CD4-positive, alpha-beta memory T cell (primary cell): ENCODE results near the gene MITF. TPM values are rescaled to one million over a fixed set of nuclear protein-coding genes. Genes with fewer than 3 reads are reported as not detected.

ENCODE experiments used
- CTCF ChIA-PET: fragments of 350-600 bp; sonication (Branson Sonifier 250); formaldehyde crosslinking; loops from one replicate; lab custom pipeline; 2021; ENCODE audit warnings: inconsistent platforms; ENCODE audit not compliant: partially characterized antibody; lab: Charles Lee
- POLR2A ChIA-PET: fragments of 350-600 bp; sonication (Branson Sonifier 250); formaldehyde crosslinking; loops from one replicate; lab custom pipeline; 2021; ENCODE audit not compliant: partially characterized antibody; lab: Charles Lee
- DNase-seq, 5 donors: peaks; one replicate each; pipeline versions ENCODE4 v3.0.0 to v3.0.0-alpha.2; 2020 to 2022; ENCODE audit warnings: mixed read lengths in 1 of 5
- H3K27ac ChIP-seq: one replicate; pipeline ENCODE4 v1.7.0; 2013; ENCODE audit warnings: low read depth, low read length
- H3K27me3 ChIP-seq: 2 replicates; pipeline ENCODE4 v1.7.0; 2013; ENCODE audit warnings: mild to moderate bottlenecking, low read length, moderate library complexity; ENCODE audit not compliant: insufficient read depth
- H3K36me3 ChIP-seq: 2 replicates; pipeline ENCODE4 v1.7.0; 2013; ENCODE audit warnings: mild to moderate bottlenecking, low read length, moderate library complexity; ENCODE audit not compliant: insufficient read depth
- H3K4me1 ChIP-seq: 2 replicates; pipeline ENCODE4 v1.7.0; 2013; ENCODE audit warnings: mild to moderate bottlenecking, low read length, moderate library complexity; ENCODE audit not compliant: insufficient read depth
- H3K4me3 ChIP-seq, 2 donors: one replicate each; pipeline ENCODE4 v1.7.0; 2013; ENCODE audit warnings: low read length in 2 of 2, mild to moderate bottlenecking in 1 of 2
- H3K9me3 ChIP-seq, 2 donors: one replicate each; pipeline ENCODE4 v1.7.0; 2013; ENCODE audit warnings: low read length in 2 of 2, control low read depth in 1 of 2; ENCODE audit not compliant: control insufficient read depth in 1 of 2
- H3K27ac Mint-ChIP-seq, 7 donors: one replicate each; pipeline ENCODE4 v1.8.0; 2020 to 2021; ENCODE audit warnings: mixed read lengths in 7 of 7, mild to moderate bottlenecking in 6 of 7, inconsistent platforms in 3 of 7, moderate library complexity in 3 of 7
- H3K27me3 Mint-ChIP-seq, 2 donors: one replicate each; pipeline ENCODE4 v1.8.0; 2020 to 2021; ENCODE audit warnings: mixed read lengths in 2 of 2
- H3K36me3 Mint-ChIP-seq, 2 donors: one replicate each; pipeline ENCODE4 v1.8.0; 2020 to 2021; ENCODE audit warnings: mixed read lengths in 2 of 2, inconsistent platforms in 1 of 2, mild to moderate bottlenecking in 1 of 2
- H3K4me1 Mint-ChIP-seq, 4 donors: one replicate each; pipeline ENCODE4 v1.8.0; 2020 to 2021; ENCODE audit warnings: mixed read lengths in 4 of 4, mild to moderate bottlenecking in 1 of 4
- H3K4me3 Mint-ChIP-seq, 8 donors: one replicate each; pipeline ENCODE4 v1.8.0; 2020 to 2021; ENCODE audit warnings: mixed read lengths in 8 of 8, mild to moderate bottlenecking in 7 of 8, moderate library complexity in 6 of 8, inconsistent platforms in 3 of 8
- H3K9me3 Mint-ChIP-seq, 8 donors: one replicate each; pipeline ENCODE4 v1.8.0; 2020 to 2021; ENCODE audit warnings: mixed read lengths in 8 of 8, mild to moderate bottlenecking in 5 of 8, inconsistent platforms in 3 of 8, moderate library complexity in 1 of 8
- intact Hi-C: fragments of 100-400 bp; cut with micrococcal nuclease; formaldehyde crosslinking; loops from one replicate; pipeline ENCODE4 v1.15.1; 2023
- polyA plus RNA-seq, 2 donors: library from polyadenylated mRNA; unstranded; fragments of 300-500 nt; fragmentation: Illumina TruSeq; gene quantifications; one replicate each; pipeline ENCODE4 v1.2.3, GENCODE V29; 2021
- total RNA-seq, 2 experiments: library from RNA; stranded (reverse); gene quantifications; one replicate each; pipeline ENCODE4 v1.2.3, GENCODE V29; 2021

MITF gene
- total and polyA plus RNA-seq, 4 experiments from 2014 or later = 0.80 to 1.5 TPM; not detected in 2

DNA sequence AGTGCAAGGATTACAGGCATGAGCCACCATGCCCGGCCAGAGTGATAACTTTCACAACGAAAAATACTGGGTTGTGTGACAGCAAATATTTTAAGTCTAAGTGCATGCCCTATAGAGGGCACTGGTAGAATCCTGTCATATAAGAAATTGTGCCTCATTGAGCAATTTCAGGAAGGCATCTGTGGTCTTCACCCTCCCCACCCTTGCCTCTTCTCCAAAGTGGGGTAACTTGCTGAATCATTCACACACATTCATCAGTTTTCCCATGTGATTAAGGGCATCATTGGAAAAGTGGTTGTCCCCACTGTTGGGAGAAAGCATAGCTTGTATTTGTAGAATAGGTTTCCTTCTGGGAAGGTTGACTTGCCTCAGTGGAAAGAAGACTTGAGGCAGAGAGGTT, 9.2 kb downstream of the MITF start:
- H3K27me3 ChIP-seq = no peaks in the 10 kb centered on the region
- H3K27ac ChIP-seq = no peak overlapping the region
- no peaks in the 10 kb centered on the region for H3K9me3 ChIP-seq
- H3K4me1 Mint-ChIP-seq = no peaks in the 10 kb centered on the region
- H3K4me1 ChIP-seq = no peaks in the 10 kb centered on the region
- no peak overlapping the region for H3K27ac Mint-ChIP-seq
- no peaks in the 10 kb centered on the region for H3K36me3 ChIP-seq
- peaks cover 0 to 14% (median 4%) of the 10 kb centered on the region in 8 donors for H3K9me3 Mint-ChIP-seq
- no peak overlapping the region for H3K4me3 Mint-ChIP-seq
- peaks cover under 1 to 3% of the 10 kb centered on the region in 2 donors for H3K27me3 Mint-ChIP-seq
- intact Hi-C loops = no loop called here
- ChIA-PET POLR2A (no interaction called here), CTCF (no interaction called here)
- H3K36me3 Mint-ChIP-seq = no peaks in the 10 kb centered on the region
- DNase-seq = no peak
- no peak overlapping the region for H3K4me3 ChIP-seq

DNA sequence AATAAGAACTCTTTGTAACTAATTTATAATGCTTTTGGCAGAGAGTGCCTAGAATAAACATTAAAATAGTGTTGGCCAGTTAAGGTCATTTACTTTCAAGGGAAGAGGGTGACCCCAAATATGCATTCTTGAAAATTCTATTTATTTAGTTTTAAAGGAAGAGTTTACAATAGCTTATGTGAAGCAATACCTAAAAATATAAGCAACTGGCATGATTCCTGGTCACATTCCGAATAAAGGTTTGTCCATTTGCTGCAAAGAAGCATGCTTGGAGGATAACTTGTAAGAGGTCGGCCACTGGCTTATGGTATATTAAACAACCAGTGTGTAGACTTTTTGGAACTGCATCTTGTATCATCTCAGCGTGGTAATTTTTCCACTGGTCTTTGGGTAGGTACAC, 10.2 kb downstream of the MITF start:
- intact Hi-C loops = no loop called here
- H3K4me3 Mint-ChIP-seq = no peak overlapping the region
- H3K36me3 Mint-ChIP-seq = no peaks in the 10 kb centered on the region
- Histone ChIP-seq H3K36me3 (no peaks in the 10 kb centered on the region), H3K4me1 (no peaks in the 10 kb centered on the region), H3K27me3 (no peaks in the 10 kb centered on the region), H3K27ac (no peak overlapping the region), H3K9me3 (no peaks in the 10 kb centered on the region), H3K4me3 (no peak overlapping the region)
- H3K4me1 Mint-ChIP-seq = no peaks in the 10 kb centered on the region
- peaks cover 0 to 3% of the 10 kb centered on the region in 2 donors for H3K27me3 Mint-ChIP-seq
- peaks cover 0 to 14% (median 5%) of the 10 kb centered on the region in 8 donors for H3K9me3 Mint-ChIP-seq
- no peak for DNase-seq
- ChIA-PET CTCF (no interaction called here), POLR2A (no interaction called here)
- no peak overlapping the region for H3K27ac Mint-ChIP-seq

DNA sequence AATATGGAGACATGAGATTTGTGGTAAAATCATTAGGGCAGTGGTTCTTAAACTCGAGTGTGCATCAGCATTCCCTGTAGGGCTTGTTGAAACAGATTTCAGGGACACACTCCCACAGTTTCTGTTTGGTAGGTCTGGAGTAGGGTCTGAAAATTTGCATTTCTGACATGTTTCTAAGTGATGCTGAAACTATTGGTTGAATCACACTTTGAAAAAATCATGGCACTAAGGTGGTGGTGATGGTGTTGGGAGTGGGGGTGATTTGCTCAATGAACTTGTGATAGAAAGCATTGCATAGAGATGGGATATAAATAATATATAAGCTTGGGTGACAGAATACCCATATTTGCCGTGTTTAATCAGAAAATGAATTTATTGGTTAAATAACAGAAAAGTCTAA, 11.3 kb downstream of the MITF start:
- POLR2A ChIA-PET = no interaction called here
- CTCF ChIA-PET = no interaction called here
- Histone ChIP-seq H3K9me3 (no peaks in the 10 kb centered on the region), H3K36me3 (no peaks in the 10 kb centered on the region), H3K4me3 (no peak overlapping the region), H3K27ac (no peak overlapping the region), H3K4me1 (no peaks in the 10 kb centered on the region), H3K27me3 (no peaks in the 10 kb centered on the region)
- intact Hi-C loops = no loop called here
- Mint-ChIP-seq H3K36me3 (no peaks in the 10 kb centered on the region), H3K27ac (no peak overlapping the region), H3K4me3 (no peak overlapping the region), H3K4me1 (no peaks in the 10 kb centered on the region), H3K27me3 (no peaks in the 10 kb centered on the region), H3K9me3 (peaks cover 0 to 14% (median 5%) of the 10 kb centered on the region in 8 donors)
- no peak for DNase-seq

DNA sequence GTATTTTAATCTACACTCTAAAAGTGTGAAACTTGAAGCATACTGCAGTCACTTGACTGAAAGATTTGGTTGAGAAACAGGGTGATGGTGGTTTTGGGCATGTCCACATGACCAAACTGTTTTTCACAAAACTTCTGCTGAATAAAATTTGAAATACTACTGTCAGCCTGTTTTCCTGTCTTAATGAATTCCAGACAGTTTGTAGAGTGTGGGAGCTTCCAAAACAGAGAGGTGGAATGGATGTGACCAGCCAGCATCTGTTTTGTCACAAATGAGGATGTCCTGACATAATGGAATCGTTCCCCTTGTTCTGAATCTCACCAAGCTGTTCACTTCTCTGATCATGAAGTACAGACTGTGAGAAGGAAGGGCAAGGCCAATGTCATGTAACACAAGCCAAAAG, 11.8 kb downstream of the MITF start:
- H3K9me3 ChIP-seq = no peaks in the 10 kb centered on the region
- no peaks in the 10 kb centered on the region for H3K27me3 ChIP-seq
- H3K27me3 Mint-ChIP-seq = peaks cover 0 to 2% of the 10 kb centered on the region in 2 donors
- H3K36me3 ChIP-seq = no peaks in the 10 kb centered on the region
- H3K36me3 Mint-ChIP-seq = no peaks in the 10 kb centered on the region
- H3K4me1 ChIP-seq = no peaks in the 10 kb centered on the region
- DNase-seq = no peak
- POLR2A ChIA-PET = no interaction called here
- CTCF ChIA-PET = no interaction called here
- intact Hi-C loops = no loop called here
- H3K4me1 Mint-ChIP-seq = no peaks in the 10 kb centered on the region
- peaks cover 0 to 14% (median 5%) of the 10 kb centered on the region in 8 donors for H3K9me3 Mint-ChIP-seq
- H3K27ac ChIP-seq = no peak overlapping the region
- H3K4me3 ChIP-seq = no peak overlapping the region
- no peak overlapping the region for H3K27ac Mint-ChIP-seq
- H3K4me3 Mint-ChIP-seq = no peak overlapping the region

DNA sequence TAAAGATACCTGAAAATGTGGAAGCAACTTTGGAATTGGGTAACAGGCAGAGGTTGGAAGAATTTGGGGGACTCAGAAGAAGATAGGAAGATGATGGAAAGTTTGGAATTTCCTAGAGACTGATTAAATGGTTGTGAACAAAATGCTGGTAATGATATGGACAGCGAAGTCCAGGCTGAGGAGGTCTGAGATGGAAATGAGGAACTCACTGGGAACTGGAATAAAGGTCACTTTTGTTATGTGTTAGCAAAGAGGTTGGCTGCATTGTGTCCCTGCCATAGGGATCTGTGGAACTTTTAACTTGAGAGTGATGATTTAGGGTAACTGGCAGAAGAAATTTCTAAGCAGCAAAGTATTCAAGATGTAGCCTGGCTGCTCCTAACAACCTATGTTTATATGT, 13.0 kb downstream of the MITF start:
- Histone ChIP-seq H3K4me1 (no peaks in the 10 kb centered on the region), H3K27ac (no peak overlapping the region), H3K9me3 (no peaks in the 10 kb centered on the region), H3K4me3 (no peak overlapping the region), H3K27me3 (no peaks in the 10 kb centered on the region), H3K36me3 (no peaks in the 10 kb centered on the region)
- ChIA-PET POLR2A (no interaction called here), CTCF (no interaction called here)
- Mint-ChIP-seq H3K4me1 (no peaks in the 10 kb centered on the region), H3K27ac (no peak overlapping the region), H3K4me3 (no peak overlapping the region), H3K9me3 (peaks cover 0 to 14% (median 5%) of the 10 kb centered on the region in 8 donors), H3K36me3 (no peaks in the 10 kb centered on the region), H3K27me3 (peaks cover 0 to 2% of the 10 kb centered on the region in 2 donors)
- DNase-seq = no peak
- intact Hi-C loops = no loop called here

DNA sequence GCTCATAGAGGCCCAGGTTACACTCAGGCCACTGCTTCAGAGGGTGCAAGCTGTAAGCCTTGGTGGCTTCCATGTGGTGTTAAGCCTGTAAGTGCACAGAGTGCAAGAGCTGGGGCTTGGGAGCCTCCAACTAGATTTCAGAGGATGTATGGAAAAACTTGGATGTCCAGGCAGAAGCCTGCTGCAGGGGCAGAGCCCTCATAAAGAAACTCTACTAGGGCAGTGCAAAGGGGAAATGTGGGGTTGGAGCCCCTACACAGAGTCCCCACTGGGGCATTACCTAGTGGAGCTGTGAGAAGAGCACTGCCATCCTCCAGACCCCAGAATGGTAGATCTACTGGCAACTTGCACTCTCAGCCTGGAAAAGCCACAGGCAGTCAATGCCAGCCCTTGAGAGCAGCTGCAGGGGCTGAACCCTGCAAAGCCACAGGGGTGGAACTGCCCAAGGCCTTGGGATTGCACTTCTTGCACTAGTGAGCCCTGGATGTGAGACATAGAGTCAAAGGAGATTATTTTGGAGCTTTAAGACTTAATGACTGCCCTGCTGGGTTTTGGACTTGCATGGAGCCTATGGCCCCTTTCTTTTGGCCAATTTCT, 14.0 kb downstream of the MITF start:
- no peaks in the 10 kb centered on the region for H3K4me1 ChIP-seq
- no peak overlapping the region for H3K27ac Mint-ChIP-seq
- peaks cover 0 to 2% of the 10 kb centered on the region in 2 donors for H3K27me3 Mint-ChIP-seq
- intact Hi-C loops = no loop called here
- no peaks in the 10 kb centered on the region for H3K36me3 ChIP-seq
- DNase-seq = no peak
- ChIA-PET CTCF (no interaction called here), POLR2A (no interaction called here)
- peaks cover 0 to 11% (median 5%) of the 10 kb centered on the region in 8 donors for H3K9me3 Mint-ChIP-seq
- no peak overlapping the region for H3K4me3 ChIP-seq
- H3K4me3 Mint-ChIP-seq = no peak overlapping the region
- no peaks in the 10 kb centered on the region for H3K4me1 Mint-ChIP-seq
- H3K9me3 ChIP-seq = no peaks in the 10 kb centered on the region
- H3K27ac ChIP-seq = no peak overlapping the region
- no peaks in the 10 kb centered on the region for H3K27me3 ChIP-seq
- no peaks in the 10 kb centered on the region for H3K36me3 Mint-ChIP-seq

DNA sequence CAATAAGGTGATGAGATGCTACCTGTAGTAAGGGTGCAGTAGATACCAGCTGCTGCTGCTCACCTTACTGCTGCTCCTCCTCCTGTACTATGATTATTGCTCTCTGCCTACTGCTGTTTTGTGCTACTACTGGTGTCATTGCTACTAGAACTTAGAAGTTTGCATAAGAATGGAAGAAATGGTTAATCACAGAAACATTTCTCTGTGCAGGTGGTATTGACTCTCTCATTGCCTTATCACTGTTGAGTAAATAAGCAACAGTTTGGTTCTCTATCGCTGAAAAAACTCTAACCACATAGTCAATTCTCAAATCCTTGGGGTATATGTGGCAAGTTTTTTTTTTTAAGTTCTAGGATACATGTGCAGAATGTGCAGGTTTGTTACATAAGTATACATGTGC, 16.5 kb downstream of the MITF start:
- Mint-ChIP-seq H3K36me3 (no peaks in the 10 kb centered on the region), H3K27ac (no peak overlapping the region), H3K9me3 (peaks cover 0 to 8% (median 4%) of the 10 kb centered on the region in 8 donors), H3K27me3 (peaks cover 0 to 2% of the 10 kb centered on the region in 2 donors), H3K4me1 (no peaks in the 10 kb centered on the region), H3K4me3 (no peak overlapping the region)
- Histone ChIP-seq H3K27me3 (no peaks in the 10 kb centered on the region), H3K4me3 (no peak overlapping the region), H3K36me3 (no peaks in the 10 kb centered on the region), H3K4me1 (no peaks in the 10 kb centered on the region), H3K27ac (no peak overlapping the region), H3K9me3 (no peaks in the 10 kb centered on the region)
- POLR2A ChIA-PET = no interaction called here
- intact Hi-C loops = no loop called here
- DNase-seq = no peak
- CTCF ChIA-PET = no interaction called here
